ENCODE measurements around the gene ATP2C2.

ATP2C2 gene

GRCh38 chr16:84331998-84332780 lies 36.1 kb upstream of the ATP2C2 start:
- Histone ChIP-seq H3K4me2 (ENCODE audit: low read length) (no peak overlapping the region), H4K20me1 (ENCODE audit: insufficient read depth, low read length) (no peaks in the 10 kb centered on the region), H3K9me2 (ENCODE audit: low read depth, low read length) (no peaks in the 10 kb centered on the region), H3K9ac (ENCODE audit: low read length) (no peak overlapping the region), H3K27ac (ENCODE audit: low read depth, low read length, poor library complexity, severe bottlenecking) (no peak overlapping the region), H3K36me3 (ENCODE audit: insufficient read depth, low read length) (no peaks in the 10 kb centered on the region), H3F3A (ENCODE audit: insufficient read depth, low read length) (no peaks in the 10 kb centered on the region), H3K79me2 (ENCODE audit: insufficient read depth, low read length) (no peaks in the 10 kb centered on the region), H3K4me3 (ENCODE audit: low read depth, low read length, poor library complexity, severe bottlenecking) (no peak overlapping the region), H3K4me1 (ENCODE audit: insufficient read depth, low read length, severe bottlenecking) (no peaks in the 10 kb centered on the region), H2AFZ (ENCODE audit: low read length) (no peak overlapping the region), H3K27me3 (ENCODE audit: insufficient read depth, low read length) (0 out of 2 replicates have a peak, but pooled peaks cover 4% of the 10 kb centered on the region), H3K9me3 (ENCODE audit: low read length) (0 out of 2 replicates have a peak, but pooled peaks cover 3% of the 10 kb centered on the region)
- TF ChIP-seq CTCF (IDR thresholded peaks at IDR 0.05; ENCODE audit: low read length) (no peak), EZH2 (IDR thresholded peaks at IDR 0.05; ENCODE audit: borderline replicate concordance, low read length) (no peak)

DNA sequence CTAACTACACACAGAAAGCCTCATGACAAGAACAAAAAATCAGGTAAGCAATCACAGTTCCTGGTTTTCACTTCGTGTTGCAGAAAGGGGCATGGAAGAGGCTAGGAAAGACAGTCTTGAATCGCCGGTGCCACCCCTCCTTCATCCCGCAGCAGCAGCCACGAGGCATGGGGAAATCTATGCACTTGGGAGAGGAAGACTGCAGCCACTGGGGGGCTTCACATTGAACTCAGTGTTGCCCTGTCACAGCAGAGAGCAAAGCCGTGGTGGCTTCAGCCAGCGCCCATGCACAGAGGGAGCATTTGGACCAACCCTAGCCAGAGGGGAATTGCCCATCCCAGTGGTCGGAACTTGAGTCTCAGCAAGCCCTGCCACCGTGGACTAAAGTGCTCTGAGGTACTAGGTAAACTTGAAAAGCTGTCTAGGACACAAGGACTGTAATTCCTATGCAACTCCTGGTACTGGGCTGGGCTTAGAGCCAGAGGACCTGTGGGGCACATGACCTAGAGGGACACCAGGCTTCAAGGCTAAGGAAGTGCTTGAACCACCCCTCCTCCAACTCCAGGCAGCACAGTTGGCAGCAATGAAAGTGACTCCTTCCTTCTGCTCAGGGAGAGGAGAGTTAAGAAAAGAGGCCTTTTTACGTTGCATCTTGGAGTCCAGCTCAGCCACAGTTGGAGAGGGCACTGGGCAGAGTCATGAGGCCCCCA lies 35.2 kb upstream of the ATP2C2 start:
- Histone ChIP-seq H3K9me3 (ENCODE audit: low read length) (0 out of 2 replicates have a peak, but pooled peaks cover 3% of the 10 kb centered on the region), H4K20me1 (ENCODE audit: insufficient read depth, low read length) (no peaks in the 10 kb centered on the region), H3K9me2 (ENCODE audit: low read depth, low read length) (no peaks in the 10 kb centered on the region), H3K79me2 (ENCODE audit: insufficient read depth, low read length) (no peaks in the 10 kb centered on the region), H3K27me3 (ENCODE audit: insufficient read depth, low read length) (0 out of 2 replicates have a peak, but pooled peaks cover 4% of the 10 kb centered on the region), H3K4me3 (ENCODE audit: low read depth, low read length, poor library complexity, severe bottlenecking) (no peak overlapping the region), H3K4me1 (ENCODE audit: insufficient read depth, low read length, severe bottlenecking) (no peaks in the 10 kb centered on the region), H3K36me3 (ENCODE audit: insufficient read depth, low read length) (no peaks in the 10 kb centered on the region), H3K4me2 (ENCODE audit: low read length) (no peak overlapping the region), H3F3A (ENCODE audit: insufficient read depth, low read length) (no peaks in the 10 kb centered on the region), H3K9ac (ENCODE audit: low read length) (no peak overlapping the region), H3K27ac (ENCODE audit: low read depth, low read length, poor library complexity, severe bottlenecking) (no peak overlapping the region), H2AFZ (ENCODE audit: low read length) (no peak overlapping the region)
- no peak for TF ChIP-seq CTCF (IDR thresholded peaks at IDR 0.05; ENCODE audit: low read length)
- no peak for TF ChIP-seq EZH2 (IDR thresholded peaks at IDR 0.05; ENCODE audit: borderline replicate concordance, low read length)

DNA sequence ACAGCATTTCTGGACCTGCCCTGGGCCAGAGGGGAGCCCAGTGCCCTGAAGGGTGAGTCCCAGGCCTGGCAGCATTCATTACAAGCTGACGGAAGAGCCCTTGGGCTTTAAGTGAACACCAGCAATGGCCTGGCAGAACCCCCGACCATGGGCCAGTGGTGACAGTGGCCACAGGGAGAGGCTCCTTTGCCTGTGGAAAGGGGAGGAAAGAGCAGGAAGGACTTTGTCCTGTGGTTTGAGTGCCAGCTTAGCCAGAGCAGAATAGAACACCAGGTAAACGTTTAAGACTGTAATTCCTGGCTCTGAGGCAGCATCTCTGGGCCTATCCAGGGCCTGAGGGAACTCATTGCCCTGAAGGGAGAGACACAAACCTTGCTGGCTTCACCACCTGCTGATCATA lies 34.3 kb upstream of the ATP2C2 start:
- no peak overlapping the region for H2AFZ ChIP-seq (ENCODE audit: low read length)
- H3K9me3 ChIP-seq (ENCODE audit: low read length) = 0 out of 2 replicates have a peak, but pooled peaks cover 3% of the 10 kb centered on the region
- 0 out of 2 replicates have a peak, but pooled peaks cover 4% of the 10 kb centered on the region for H3K27me3 ChIP-seq (ENCODE audit: insufficient read depth, low read length)
- H3K9ac ChIP-seq (ENCODE audit: low read length) = no peak overlapping the region
- no peak overlapping the region for H3K4me3 ChIP-seq (ENCODE audit: low read depth, low read length, poor library complexity, severe bottlenecking)
- no peak overlapping the region for H3K4me2 ChIP-seq (ENCODE audit: low read length)
- H3K9me2 ChIP-seq (ENCODE audit: low read depth, low read length) = no peaks in the 10 kb centered on the region
- H3K4me1 ChIP-seq (ENCODE audit: insufficient read depth, low read length, severe bottlenecking) = no peaks in the 10 kb centered on the region
- H3F3A ChIP-seq (ENCODE audit: insufficient read depth, low read length) = no peaks in the 10 kb centered on the region
- no peaks in the 10 kb centered on the region for H3K79me2 ChIP-seq (ENCODE audit: insufficient read depth, low read length)
- no peaks in the 10 kb centered on the region for H4K20me1 ChIP-seq (ENCODE audit: insufficient read depth, low read length)
- H3K27ac ChIP-seq (ENCODE audit: low read depth, low read length, poor library complexity, severe bottlenecking) = no peak overlapping the region
- TF ChIP-seq CTCF (IDR thresholded peaks at IDR 0.05; ENCODE audit: low read length) = no peak
- no peak for TF ChIP-seq EZH2 (IDR thresholded peaks at IDR 0.05; ENCODE audit: borderline replicate concordance, low read length)
- no peaks in the 10 kb centered on the region for H3K36me3 ChIP-seq (ENCODE audit: insufficient read depth, low read length)

Measured in OCI-LY1 (cell line).